Choroid plexus epithelial cell (primary cell): Measurements from ENCODE around the gene TRIM8.
A peak's percentile ranks its signal among the peaks of the same experiment; 100 is the strongest.

Experiments used
- DNase-seq: peaks from one replicate; pipeline ENCODE4 v3.0.0-alpha.2; 2010; ENCODE audit warnings: low read depth
- H3K4me3 ChIP-seq: 2 replicates; pipeline ENCODE4 v1.5.1; 2011; ENCODE audit warnings: low read depth, mild to moderate bottlenecking, control low read depth, low read length, moderate library complexity
- TF ChIP-seq, protein P1 (sequence below): conservative IDR thresholded peaks from 2 replicates; pipeline ENCODE4 v1.5.1; 2011; ENCODE audit warnings: low read depth, mild to moderate bottlenecking, control low read depth, inconsistent platforms, low read length, moderate library complexity

Gene TRIM8

DNA sequence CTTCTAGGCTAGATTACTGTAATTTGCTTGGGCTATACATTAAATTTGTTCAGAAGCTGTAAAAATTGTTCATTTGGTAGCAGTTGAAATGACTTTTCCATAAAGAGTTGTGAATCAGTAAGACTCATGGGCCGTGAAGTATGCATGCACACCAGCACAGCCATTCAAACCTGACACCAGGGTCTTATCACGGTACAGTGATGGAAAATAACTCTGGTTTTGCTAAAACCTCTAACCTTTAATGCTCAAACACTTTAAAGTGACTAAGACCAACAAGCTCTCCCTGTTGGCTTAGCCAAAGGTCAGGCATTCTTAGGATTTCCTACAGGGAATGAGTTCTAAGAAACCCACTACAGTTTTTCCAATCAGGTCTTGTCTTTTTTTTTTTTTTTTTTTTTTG lies 58.5 kb downstream of the TRIM8 start:
- TF ChIP-seq, protein P1, sequence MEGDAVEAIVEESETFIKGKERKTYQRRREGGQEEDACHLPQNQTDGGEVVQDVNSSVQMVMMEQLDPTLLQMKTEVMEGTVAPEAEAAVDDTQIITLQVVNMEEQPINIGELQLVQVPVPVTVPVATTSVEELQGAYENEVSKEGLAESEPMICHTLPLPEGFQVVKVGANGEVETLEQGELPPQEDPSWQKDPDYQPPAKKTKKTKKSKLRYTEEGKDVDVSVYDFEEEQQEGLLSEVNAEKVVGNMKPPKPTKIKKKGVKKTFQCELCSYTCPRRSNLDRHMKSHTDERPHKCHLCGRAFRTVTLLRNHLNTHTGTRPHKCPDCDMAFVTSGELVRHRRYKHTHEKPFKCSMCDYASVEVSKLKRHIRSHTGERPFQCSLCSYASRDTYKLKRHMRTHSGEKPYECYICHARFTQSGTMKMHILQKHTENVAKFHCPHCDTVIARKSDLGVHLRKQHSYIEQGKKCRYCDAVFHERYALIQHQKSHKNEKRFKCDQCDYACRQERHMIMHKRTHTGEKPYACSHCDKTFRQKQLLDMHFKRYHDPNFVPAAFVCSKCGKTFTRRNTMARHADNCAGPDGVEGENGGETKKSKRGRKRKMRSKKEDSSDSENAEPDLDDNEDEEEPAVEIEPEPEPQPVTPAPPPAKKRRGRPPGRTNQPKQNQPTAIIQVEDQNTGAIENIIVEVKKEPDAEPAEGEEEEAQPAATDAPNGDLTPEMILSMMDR = no peak
- no peak for DNase-seq
- no peak overlapping the region for H3K4me3 ChIP-seq

DNA sequence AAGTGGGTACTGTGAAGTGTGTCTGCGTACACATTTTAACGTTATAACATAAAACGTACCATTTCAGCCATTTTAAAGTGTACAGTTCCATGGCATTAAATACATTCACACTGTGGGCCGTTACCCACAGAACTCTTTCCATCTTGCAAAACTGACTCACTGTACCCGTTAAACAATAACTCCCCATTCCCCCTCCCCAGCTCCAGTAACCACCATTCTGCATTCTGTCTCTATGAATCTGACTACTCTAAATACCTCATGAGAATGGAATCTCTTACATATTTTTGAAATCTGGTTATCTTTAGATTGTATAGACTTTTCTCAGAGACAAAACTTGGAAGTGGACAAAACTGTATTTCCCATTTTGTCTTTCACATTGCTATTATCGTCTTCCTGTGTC lies 60.6 kb downstream of the TRIM8 start:
- no peak overlapping the region for H3K4me3 ChIP-seq
- peak; percentile 54 for DNase-seq
- TF ChIP-seq, protein P1 = no peak

DNA sequence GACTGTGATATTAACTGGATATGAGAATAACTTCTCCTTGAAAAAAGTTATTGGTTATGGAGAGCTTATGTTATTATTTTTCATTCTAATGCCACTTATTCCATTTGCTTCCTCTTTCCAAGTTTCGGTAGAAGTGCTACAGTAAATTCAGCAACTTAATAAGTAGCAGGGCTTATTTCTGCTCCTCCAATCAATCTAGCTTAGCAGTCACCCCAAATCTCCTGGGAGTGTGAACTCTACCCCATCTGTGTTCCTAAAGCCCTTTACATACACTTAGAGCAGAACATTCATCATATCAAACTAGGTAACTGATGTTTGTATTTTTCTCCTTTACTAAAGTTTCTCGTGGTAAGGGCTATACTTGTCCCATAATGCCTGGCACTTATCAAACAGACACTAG lies 61.3 kb downstream of the TRIM8 start:
- no peak for DNase-seq
- no peak overlapping the region for H3K4me3 ChIP-seq
- TF ChIP-seq, protein P1 = no peak
